Ovary (tissue), 9 donors: ENCODE results near the gene NUCB1. TPM values are rescaled to one million over a fixed set of nuclear protein-coding genes. Genes with fewer than 3 reads are reported as not detected.
"Not testable (repeated sequence)": the region's sequence is repeated elsewhere in the genome, so short reads cannot be mapped to it uniquely, and the experiment has no call there.

Experiments
- DNase-seq, 5 donors: peaks; one replicate each; pipeline ENCODE4 v3.0.0-alpha.2; 2019 to 2020
- H3K27ac ChIP-seq, 2 donors: fragments of 200-600 bp; one replicate each; pipeline versions ENCODE4 v1.5.1 to v1.8.0; 2019 to 2022
- H3K27me3 ChIP-seq: fragments of 200-600 bp; one replicate; pipeline ENCODE4 v1.8.0; 2022
- H3K36me3 ChIP-seq: fragments of 200-600 bp; sonication (generic); one replicate; pipeline ENCODE4 v1.5.1; 2019
- H3K4me1 ChIP-seq: one replicate; pipeline ENCODE4 v1.8.1; 2013; ENCODE audit warnings: mild to moderate bottlenecking, moderate library complexity; ENCODE audit not compliant: insufficient read depth
- H3K4me3 ChIP-seq: fragments of 200-600 bp; sonication (generic); one replicate; pipeline ENCODE4 v1.5.1; 2017
- H3K9me3 ChIP-seq, 2 donors: fragments of 200-600 bp in 1 of 2; sonication (generic) in 1 of 2; one replicate each; pipeline versions ENCODE4 v1.5.1 to v1.8.1; 2013 to 2019; ENCODE audit warnings: mild to moderate bottlenecking in 1 of 2, moderate library complexity in 1 of 2
- CTCF ChIP-seq, 3 donors: fragments of 450-650 bp in 2 of 3; fragments of 200-600 bp in 1 of 3; IDR thresholded peaks; one replicate each; pipeline versions ENCODE4 v1.5.1 to v1.8.0; 2016 to 2022; ENCODE audit warnings: antibody characterized with exemption in 3 of 3, mild to moderate bottlenecking in 1 of 3
- EP300 ChIP-seq: sonication (generic); formaldehyde crosslinking; IDR thresholded peaks from one replicate; pipeline ENCODE4 v1.6.1; 2017; ENCODE audit warnings: antibody characterized with exemption
- POLR2A ChIP-seq: fragments of 450-650 bp; IDR thresholded peaks from one replicate; pipeline ENCODE4 v1.6.1; 2017; ENCODE audit warnings: antibody characterized with exemption, mild to moderate bottlenecking, moderate library complexity
- WGBS, 3 donors: extraction: QIAGEN DNeasy Blood & Tissue Kit in 1 of 3; methylation state at CpG; one replicate each; pipeline versions ENCODE4 v1.1.5 to v1.1.7; 2013 to 2017; 5-methylcytosine and 5-hydroxymethylcytosine counted together
- intact Hi-C, 4 donors: fragments of 100-400 bp; cut with DNase I; formaldehyde crosslinking; loops; one replicate each; pipeline versions ENCODE4 v1.11.0 to v1.15.1; 2022 to 2023
- polyA plus RNA-seq, 2 donors: library from polyadenylated mRNA; stranded (reverse); fragments of 200-250 nt in 1 of 2; fragments of 350-450 nt in 1 of 2; fragmentation: Illumina TruSeq in 1 of 2; extraction: RNeasy Lipid Tissue Mini Kit (QIAGEN cat#74804) in 1 of 2; gene quantifications; one replicate each; pipeline ENCODE4 v1.2.3, GENCODE V29; 2013 to 2014
- total RNA-seq, 7 donors: library from RNA; depleted of rRNA in 2 of 7; stranded (reverse); fragments of >200 nt in 2 of 7; fragmentation: NEBNext Ultra II Directional in 3 of 7; extraction: Animal tissue kit (Norgen Biotek cat#: 25700) in 3 of 7; gene quantifications; one replicate each; pipeline versions ENCODE4 v1.1.0 to v1.2.4, GENCODE V29; 2016 to 2023
- donor health status: DM: no; HTN: no; CAD: no; lungs with moderate emphysema.
- donor health status: DM: no; HTN: no; CAD: no.
- donor health status: Bipolar disorder and iron deficiency.
- donor health status: DM: yes; HTN: yes; CAD: no.
- donor health status: DM: no; HTN: no; CAD: no.
- donor health status: DM: yes; HTN: yes; CAD: no.

The NUCB1 gene
- total and polyA plus RNA-seq, 9 donors, result 128 to 249 (median 189) TPM

DNA sequence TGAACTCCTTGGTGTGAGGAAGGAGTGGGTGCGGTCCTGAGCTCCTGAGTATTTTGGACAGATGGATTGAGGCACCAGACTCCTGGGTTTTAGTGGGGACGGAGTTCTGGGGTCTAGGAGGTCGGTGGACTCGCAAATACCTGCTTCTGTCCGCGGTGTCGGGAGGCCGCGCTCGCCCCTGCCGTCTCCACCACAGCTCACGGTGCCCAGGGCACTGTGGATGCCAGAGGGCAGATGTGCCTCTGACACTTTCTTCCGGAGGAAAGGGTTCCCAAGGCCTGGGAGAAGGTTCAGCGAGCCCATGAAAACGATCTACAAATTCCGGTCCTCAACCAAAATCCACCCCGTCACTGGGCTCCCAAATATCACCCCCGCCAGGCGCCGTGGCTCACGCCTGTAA lies 4.9 kb upstream of the NUCB1 start:
- Histone ChIP-seq H3K4me3 (no peak overlapping the region), H3K4me1 (no peaks in the 10 kb centered on the region), H3K9me3 (no peaks in the 10 kb centered on the region), H3K27ac (no peak overlapping the region), H3K27me3 (no peaks in the 10 kb centered on the region), H3K36me3 (no peaks in the 10 kb centered on the region)
- TF ChIP-seq EP300, result no peak
- no peak for TF ChIP-seq CTCF (IDR thresholded peaks at IDR 0.05)
- no peak for TF ChIP-seq POLR2A
- intact Hi-C loops, result no loop called here
- WGBS, 3 donors, result 62 to 79% (median 75%) methylated on average over 21 of the region's 21 CpGs
- peak in 1 of 5 donors; percentile 46 for DNase-seq

DNA sequence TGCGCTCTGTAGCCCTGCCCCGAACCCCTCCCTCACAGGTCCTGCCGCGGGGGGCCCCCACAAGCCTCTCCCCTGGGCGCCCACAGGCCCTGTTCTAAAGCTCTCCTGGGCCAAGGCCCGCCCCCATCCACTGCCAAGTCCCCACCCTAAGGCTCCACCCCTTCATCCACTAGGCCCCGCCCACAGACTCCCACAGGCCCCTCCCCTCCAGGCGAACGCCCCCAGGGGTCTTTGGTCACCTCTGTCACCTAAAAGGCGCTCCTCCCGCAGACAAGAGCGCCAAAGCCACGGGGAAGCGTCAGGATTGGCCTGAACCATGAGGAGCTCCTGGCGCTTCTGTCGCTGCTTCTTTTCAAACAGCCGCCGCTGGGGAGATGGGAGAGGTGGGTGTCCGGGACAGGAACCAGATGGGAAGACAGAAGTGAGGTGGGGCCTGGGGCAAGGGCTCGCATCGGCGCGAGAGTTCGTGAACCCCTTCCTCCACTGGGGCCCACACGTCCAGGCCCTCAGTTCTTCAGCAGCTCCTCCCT lies 3.9 kb upstream of the NUCB1 start:
- H3K27ac ChIP-seq, result peak overlapping the region; percentile 75 to 83
- H3K9me3 ChIP-seq, result no peaks in the 10 kb centered on the region
- intact Hi-C loops, result no loop called here
- H3K36me3 ChIP-seq, result no peaks in the 10 kb centered on the region
- H3K4me3 ChIP-seq, result peak overlapping the region; percentile 42
- WGBS, 3 donors, result 6 to 14% (median 7%) methylated on average over 21 to 25 of the region's 25 CpGs
- DNase-seq, result peak; percentile 83 to 88 (median 85)
- H3K4me1 ChIP-seq, result peaks cover 1% of the 10 kb centered on the region
- peak in 1 of 3 donors; percentile 13 for TF ChIP-seq CTCF (IDR thresholded peaks at IDR 0.05)
- no peak for TF ChIP-seq EP300
- H3K27me3 ChIP-seq, result no peaks in the 10 kb centered on the region

GRCh38 chr19:48897181-48897580 lies 2.9 kb upstream of the NUCB1 start:
- Histone ChIP-seq H3K4me1 (peaks cover 1% of the 10 kb centered on the region), H3K36me3 (no peaks in the 10 kb centered on the region), H3K27ac (peak overlapping the region; percentile 63 to 75), H3K4me3 (no peak overlapping the region), H3K27me3 (no peaks in the 10 kb centered on the region), H3K9me3 (no peaks in the 10 kb centered on the region)
- TF ChIP-seq CTCF (IDR thresholded peaks at IDR 0.05) (no peak), EP300 (no peak), POLR2A (no peak)
- DNase-seq, result no peak
- intact Hi-C loops, result no loop called here
- WGBS, 3 donors, result 81 to 83% (median 82%) methylated on average over 5 of the region's 5 CpGs

DNA sequence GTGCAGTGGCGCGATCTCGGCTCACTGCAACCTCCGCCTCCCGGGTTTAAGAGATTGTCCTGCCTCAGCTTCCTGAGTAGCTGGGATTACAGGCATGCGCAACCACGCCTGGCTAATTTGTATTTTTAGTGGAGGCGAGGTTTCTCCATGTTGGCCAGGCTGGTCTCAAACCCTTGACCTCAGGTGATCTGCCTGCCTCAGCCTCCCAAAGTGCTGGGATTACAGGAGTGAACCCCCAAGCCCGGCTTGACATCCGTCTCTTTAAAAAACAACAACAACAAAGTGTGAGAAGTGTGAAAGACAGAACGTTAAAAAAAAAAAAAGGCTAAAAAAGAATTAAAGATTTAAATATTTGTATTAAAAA lies 744 bp upstream of the NUCB1 start:
- H3K4me1 ChIP-seq, H3K36me3 ChIP-seq, H3K27me3 ChIP-seq, H3K9me3 ChIP-seq, intact Hi-C loops: not testable (repeated sequence)
- DNase-seq, result peak in 1 of 5 donors; percentile 34
- peak overlapping the region; percentile 89 for H3K4me3 ChIP-seq
- peak overlapping the region in 1 of 2 donors; percentile 87 for H3K27ac ChIP-seq
- 81 to 88% (median 84%) methylated on average over 11 of the region's 11 CpGs for WGBS, 3 donors

GRCh38 chr19:48900477-48901406 lies 630 bp downstream of the NUCB1 start:
- Histone ChIP-seq H3K27me3 (no peaks in the 10 kb centered on the region), H3K9me3 (no peaks in the 10 kb centered on the region), H3K27ac (peak overlapping the region; percentile 87 to 96), H3K36me3 (no peaks in the 10 kb centered on the region), H3K4me1 (peaks cover 1% of the 10 kb centered on the region), H3K4me3 (peak overlapping the region; percentile 89)
- peak in 2 of 5 donors; percentile 54 to 58 for DNase-seq
- TF ChIP-seq CTCF (IDR thresholded peaks at IDR 0.05) (no peak), EP300 (no peak), POLR2A (no peak)
- intact Hi-C loops, result loop anchor here in 2 of 4 donors (2.0 to 10.0 kb wide), 3 partner anchors 28 to 64 kb away; partner anchors contain the start of genes FTL (in 1 of the 2) and PPP1R15A (in 1 of the 2)
- 5 to 8% (median 5%) methylated on average over 24 of the region's 24 CpGs for WGBS, 3 donors

DNA sequence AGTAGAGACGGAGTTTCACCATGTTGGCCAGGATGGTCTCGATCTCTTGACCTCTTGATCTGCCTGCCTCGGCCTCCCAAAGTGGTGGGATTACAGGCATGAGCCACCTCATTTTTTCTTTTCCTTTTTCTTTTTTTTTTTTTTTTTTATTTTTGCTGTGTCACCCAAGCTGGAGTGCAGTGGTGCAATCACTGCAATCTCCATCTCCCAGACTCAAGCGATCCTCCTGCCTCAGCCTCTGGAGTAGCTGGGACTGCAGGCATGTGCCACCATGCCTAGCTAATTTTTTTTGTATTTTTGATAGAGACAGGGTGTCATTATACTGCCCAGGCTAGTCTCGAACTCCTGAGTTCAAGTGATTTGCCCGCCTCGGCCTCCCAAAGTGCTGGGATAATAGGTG lies 2.2 kb downstream of the NUCB1 start:
- not testable (repeated sequence) for H3K27me3 ChIP-seq, DNase-seq, H3K36me3 ChIP-seq, H3K27ac ChIP-seq, H3K9me3 ChIP-seq, H3K4me3 ChIP-seq, H3K4me1 ChIP-seq
- 94 to 98% (median 94%) methylated on average over 7 of the region's 7 CpGs for WGBS, 3 donors
- intact Hi-C loops, result loop anchor here in 1 of 4 donors (10.0 kb wide), 1 partner anchor 63 kb away; the partner anchor contains the start of gene FTL

- not testable (repeated sequence) for H3K36me3 ChIP-seq
- intact Hi-C loops, result loop anchor here in 1 of 4 donors (10.0 kb wide), 1 partner anchor 61 kb away; the partner anchor contains the start of gene FTL
Observed at GRCh38 chr19:48903788-48904187, 3.7 kb downstream of the NUCB1 start.

More at GRCh38 chr19:48903788-48904187, 3.7 kb downstream of the NUCB1 start:
- not testable (repeated sequence) for H3K27me3 ChIP-seq, H3K4me1 ChIP-seq, H3K9me3 ChIP-seq, DNase-seq, H3K4me3 ChIP-seq, H3K27ac ChIP-seq
